Measurements from ENCODE around the gene MBOAT1. TPM values are rescaled to one million over a fixed set of nuclear protein-coding genes. Genes with fewer than 3 reads are reported as not detected.
A peak's percentile ranks its signal among the peaks of the same experiment; 100 is the strongest.

Gene MBOAT1
- total RNA-seq, 2 experiments from 2014 or later: 13.3 to 16.1 TPM

DNA sequence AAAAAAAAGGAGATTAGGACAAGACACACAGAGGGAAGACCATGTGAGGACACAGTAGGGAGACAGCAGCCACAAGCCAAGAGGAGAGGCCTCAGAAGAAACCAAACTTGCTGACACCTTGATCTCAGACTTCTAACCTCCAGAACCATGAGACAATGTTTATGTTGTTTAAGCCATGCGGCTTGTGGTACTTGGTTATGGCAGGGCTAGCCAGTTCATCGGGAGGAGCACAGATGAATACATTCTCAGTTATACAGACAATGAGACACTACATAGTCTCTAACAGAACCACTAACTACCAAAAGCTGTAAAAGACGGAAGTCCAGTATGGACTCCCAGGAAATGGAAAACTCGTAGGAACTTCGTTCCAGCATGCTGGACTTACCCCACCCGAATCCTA lies 116.8 kb downstream of the MBOAT1 start:
- DNase-seq (no peak), ATAC-seq (no peak)
- H3K27ac Mint-ChIP-seq: no peak overlapping the region
- H3K36me3 Mint-ChIP-seq (ENCODE audit: low read depth): no peaks in the 10 kb centered on the region
- CTCF ChIA-PET: no interaction called here
- H3K27me3 Mint-ChIP-seq: no peaks in the 10 kb centered on the region
- POLR2A ChIA-PET: no interaction called here
- no peaks in the 10 kb centered on the region for H3K9me3 Mint-ChIP-seq (ENCODE audit: low read depth)
- H3K4me3 Mint-ChIP-seq: no peak overlapping the region
- intact Hi-C loops (cut with DNase I, micrococcal nuclease): loop anchor here in 1 of 2 experiments (10.0 kb wide), 1 partner anchor 179 kb away; no protein-coding TSS in a partner anchor
- no peaks in the 10 kb centered on the region for H3K4me1 Mint-ChIP-seq

DNA sequence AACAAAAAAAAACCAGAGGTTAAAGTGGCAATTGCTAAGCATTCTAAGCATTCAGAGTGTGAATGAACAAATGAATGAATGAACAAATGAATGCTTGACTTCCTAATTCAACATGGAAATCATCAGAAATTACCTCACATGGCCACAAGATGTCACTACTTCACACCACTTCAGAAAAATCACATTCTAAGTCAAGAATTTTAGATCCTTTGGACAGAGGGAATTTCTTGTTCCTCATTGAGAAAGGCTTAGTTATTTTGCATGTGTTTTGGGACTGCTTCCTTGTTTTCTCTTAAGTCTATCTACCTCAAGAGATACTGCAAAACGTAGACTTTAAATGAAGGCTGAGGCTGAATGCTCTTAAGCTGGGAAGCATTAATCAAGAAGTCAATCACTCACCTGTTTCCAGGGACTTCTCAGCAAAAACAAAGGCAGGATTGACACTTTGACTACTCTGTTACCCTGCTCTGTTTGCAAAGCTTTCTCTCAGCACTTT lies 120.2 kb downstream of the MBOAT1 start:
- Mint-ChIP-seq H3K27ac (no peak overlapping the region), H3K27me3 (no peaks in the 10 kb centered on the region), H3K4me3 (no peak overlapping the region), H3K36me3 (ENCODE audit: low read depth) (no peaks in the 10 kb centered on the region), H3K4me1 (no peaks in the 10 kb centered on the region), H3K9me3 (ENCODE audit: low read depth) (no peaks in the 10 kb centered on the region)
- no peak for DNase-seq
- ATAC-seq: peak; percentile 23
- ChIA-PET POLR2A (no interaction called here), CTCF (interaction anchor here (0.5 to 4.7 kb wide), 10 partner anchors 11 to 1883 kb away, joined by 3 to 29 read pairs (median 4); no protein-coding TSS in a partner anchor)
- intact Hi-C loops (cut with DNase I, micrococcal nuclease): loop anchor here (1.0 to 10.0 kb wide), 5 partner anchors 183 to 1497 kb away; no protein-coding TSS in a partner anchor

DNA sequence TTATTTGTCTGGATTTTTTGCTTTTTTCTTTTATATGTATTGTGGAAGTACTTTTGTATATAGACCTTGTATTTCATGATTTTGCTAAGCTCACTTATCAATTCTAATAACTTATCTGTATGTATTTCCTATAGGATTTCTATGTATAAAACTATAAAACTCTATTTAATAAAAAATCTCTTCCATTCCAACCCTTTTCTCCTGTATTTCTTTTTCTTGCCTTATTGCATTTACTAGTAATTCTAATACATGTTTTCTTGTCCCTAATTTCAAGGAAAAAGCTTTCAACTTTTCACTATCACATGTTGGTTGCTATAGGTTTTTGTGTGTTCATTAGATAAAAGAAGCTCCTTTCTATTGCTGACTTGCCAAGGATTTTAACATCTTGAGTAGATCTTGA lies 125.3 kb downstream of the MBOAT1 start:
- Mint-ChIP-seq H3K4me1 (no peaks in the 10 kb centered on the region), H3K4me3 (no peak overlapping the region), H3K9me3 (ENCODE audit: low read depth) (no peaks in the 10 kb centered on the region), H3K27me3 (no peaks in the 10 kb centered on the region), H3K27ac (no peak overlapping the region), H3K36me3 (ENCODE audit: low read depth) (no peaks in the 10 kb centered on the region)
- intact Hi-C loops (cut with DNase I, micrococcal nuclease): no loop called here
- DNase-seq (no peak), ATAC-seq (no peak)
- CTCF ChIA-PET: no interaction called here
- POLR2A ChIA-PET: no interaction called here

DNA sequence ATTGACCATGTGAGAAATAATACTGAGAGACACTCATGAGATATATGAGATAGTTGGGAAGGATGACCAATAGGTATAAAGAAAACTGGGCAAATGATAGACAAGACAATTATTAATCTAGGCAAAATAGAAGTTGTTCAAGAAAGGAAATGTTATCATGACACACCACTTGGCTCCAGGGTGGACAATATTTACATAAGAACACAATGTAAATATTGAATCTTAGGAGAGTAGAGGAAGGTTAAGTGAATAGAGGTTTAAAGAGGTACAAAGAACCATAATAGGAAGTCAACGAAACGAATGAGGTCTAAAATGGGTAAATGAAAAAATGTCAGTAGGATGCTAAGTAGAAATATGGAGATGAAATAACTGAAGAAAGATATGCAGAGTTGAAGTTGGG lies 126.5 kb downstream of the MBOAT1 start:
- ATAC-seq (no peak), DNase-seq (no peak)
- no peaks in the 10 kb centered on the region for H3K36me3 Mint-ChIP-seq (ENCODE audit: low read depth)
- H3K27me3 Mint-ChIP-seq: no peaks in the 10 kb centered on the region
- intact Hi-C loops (cut with DNase I, micrococcal nuclease): no loop called here
- H3K4me3 Mint-ChIP-seq: no peak overlapping the region
- no peaks in the 10 kb centered on the region for H3K9me3 Mint-ChIP-seq (ENCODE audit: low read depth)
- H3K27ac Mint-ChIP-seq: no peak overlapping the region
- no peaks in the 10 kb centered on the region for H3K4me1 Mint-ChIP-seq
- CTCF ChIA-PET: no interaction called here
- POLR2A ChIA-PET: no interaction called here

DNA sequence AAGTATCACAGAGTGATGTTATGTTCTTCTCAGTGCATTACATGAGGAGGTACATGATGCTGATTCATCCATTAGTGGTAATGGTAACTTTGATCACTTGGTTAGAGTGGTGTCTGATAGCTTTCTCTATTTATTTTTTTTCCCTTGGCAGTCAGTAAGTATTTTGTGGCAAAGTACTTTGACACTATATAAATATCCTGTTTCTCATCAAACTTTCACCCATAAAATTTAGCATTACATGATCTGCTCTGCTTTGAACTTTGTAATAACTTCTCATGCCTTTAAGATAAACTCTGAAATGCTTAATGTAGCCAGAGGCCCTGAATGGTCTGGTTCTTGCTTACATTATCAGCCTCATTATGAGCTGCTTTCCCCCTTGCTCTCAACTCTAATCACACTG lies 127.9 kb downstream of the MBOAT1 start:
- CTCF ChIA-PET: no interaction called here
- intact Hi-C loops (cut with DNase I, micrococcal nuclease): no loop called here
- ATAC-seq (no peak), DNase-seq (no peak)
- peaks cover 2% of the 10 kb centered on the region for H3K36me3 Mint-ChIP-seq (ENCODE audit: low read depth)
- no peaks in the 10 kb centered on the region for H3K4me1 Mint-ChIP-seq
- H3K9me3 Mint-ChIP-seq (ENCODE audit: low read depth): peaks cover 3% of the 10 kb centered on the region
- no peak overlapping the region for H3K4me3 Mint-ChIP-seq
- H3K27ac Mint-ChIP-seq: no peak overlapping the region
- POLR2A ChIA-PET: no interaction called here
- no peaks in the 10 kb centered on the region for H3K27me3 Mint-ChIP-seq

DNA sequence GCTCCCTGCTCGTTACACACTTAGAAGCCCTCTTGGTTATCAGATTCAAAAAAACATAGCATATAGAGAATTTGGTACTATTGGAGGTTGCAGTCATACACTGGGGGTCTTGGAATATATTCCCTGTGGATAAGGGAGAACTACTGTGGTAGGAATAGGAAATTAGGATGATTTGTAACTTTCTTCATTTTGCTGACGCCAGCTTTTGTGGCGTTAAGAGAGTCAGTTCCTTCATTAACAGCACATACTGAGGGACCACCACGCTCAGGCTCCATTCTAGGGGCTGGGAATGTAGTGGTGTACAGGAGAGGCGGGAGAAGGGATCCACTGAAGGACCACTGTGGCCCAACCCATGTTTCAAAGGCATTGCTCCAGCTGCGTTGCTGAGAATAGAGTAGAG lies 140.3 kb downstream of the MBOAT1 start:
- POLR2A ChIA-PET: no interaction called here

DNA sequence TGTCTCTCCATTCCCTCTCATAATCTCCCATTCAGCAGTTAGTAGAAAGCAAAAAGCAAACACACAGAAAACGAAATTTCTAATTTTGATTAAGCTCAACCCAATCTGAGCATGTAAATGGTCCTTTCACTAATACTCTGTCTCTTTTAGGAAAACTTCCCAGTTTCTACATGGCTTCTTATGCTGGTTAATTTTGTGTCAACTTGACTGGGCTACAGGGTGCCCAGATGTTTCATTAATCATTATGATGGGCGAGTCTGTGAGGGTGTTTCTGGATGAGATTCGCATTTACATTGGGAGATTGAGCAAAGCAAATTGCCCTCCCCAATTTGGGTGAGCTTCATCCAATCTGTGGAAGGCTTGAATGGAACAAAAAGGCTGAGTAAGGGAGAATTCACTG lies 142.2 kb downstream of the MBOAT1 start:
- ChIA-PET POLR2A (no interaction called here), CTCF (interaction anchor here (0.6 to 1.3 kb wide), 4 partner anchors 9 to 554 kb away, joined by 3 read pairs; no protein-coding TSS in a partner anchor)
- no peak for DNase-seq
- Mint-ChIP-seq H3K27ac (no peak overlapping the region), H3K27me3 (peaks cover 5% of the 10 kb centered on the region), H3K36me3 (ENCODE audit: low read depth) (no peaks in the 10 kb centered on the region), H3K4me1 (no peaks in the 10 kb centered on the region), H3K9me3 (ENCODE audit: low read depth) (peaks cover under 1% of the 10 kb centered on the region), H3K4me3 (no peak overlapping the region)
- ATAC-seq: no peak
- intact Hi-C loops (cut with DNase I, micrococcal nuclease): no loop called here

More for the DNA sequence above, 140.3 kb downstream of the MBOAT1 start:
- intact Hi-C loops (cut with DNase I, micrococcal nuclease): no loop called here
- ATAC-seq (no peak), DNase-seq (no peak)
- no peak overlapping the region for H3K4me3 Mint-ChIP-seq
- peaks cover 18% of the 10 kb centered on the region for H3K9me3 Mint-ChIP-seq (ENCODE audit: low read depth)
- H3K27me3 Mint-ChIP-seq: peaks cover 5% of the 10 kb centered on the region
- no peaks in the 10 kb centered on the region for H3K36me3 Mint-ChIP-seq (ENCODE audit: low read depth)
- no peak overlapping the region for H3K27ac Mint-ChIP-seq
- H3K4me1 Mint-ChIP-seq: no peaks in the 10 kb centered on the region
- CTCF ChIA-PET: no interaction called here

DNA sequence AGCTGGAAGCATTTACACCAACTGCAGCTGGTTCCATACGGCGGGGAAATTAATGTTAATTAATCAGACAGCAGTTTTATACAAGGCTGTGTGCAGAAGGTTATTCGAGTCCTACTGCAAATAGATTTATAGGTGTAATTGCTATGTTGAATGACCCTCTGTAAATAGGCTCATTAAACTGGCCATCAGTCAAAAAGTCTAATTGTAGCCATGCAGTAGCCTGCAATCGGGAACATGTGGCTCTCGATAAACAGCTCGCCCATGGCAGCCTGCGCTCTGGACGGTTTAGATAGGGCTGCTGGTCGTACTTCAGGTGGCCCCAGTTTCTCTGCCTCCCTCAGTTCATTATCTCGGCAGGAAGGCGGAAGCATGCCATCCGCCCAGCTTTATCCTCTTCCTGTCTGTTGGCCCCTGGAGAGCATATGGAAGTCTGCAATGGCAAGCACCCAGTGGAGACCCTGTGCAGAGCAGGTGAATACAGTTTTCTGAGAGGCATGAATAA lies 143.2 kb downstream of the MBOAT1 start:
- ATAC-seq (no peak), DNase-seq (no peak)
- H3K36me3 Mint-ChIP-seq (ENCODE audit: low read depth): no peaks in the 10 kb centered on the region
- no peaks in the 10 kb centered on the region for H3K9me3 Mint-ChIP-seq (ENCODE audit: low read depth)
- no peak overlapping the region for H3K27ac Mint-ChIP-seq
- intact Hi-C loops (cut with DNase I, micrococcal nuclease): no loop called here
- peaks cover 5% of the 10 kb centered on the region for H3K27me3 Mint-ChIP-seq
- ChIA-PET CTCF (no interaction called here), POLR2A (no interaction called here)
- no peak overlapping the region for H3K4me3 Mint-ChIP-seq
- H3K4me1 Mint-ChIP-seq: no peaks in the 10 kb centered on the region

DNA sequence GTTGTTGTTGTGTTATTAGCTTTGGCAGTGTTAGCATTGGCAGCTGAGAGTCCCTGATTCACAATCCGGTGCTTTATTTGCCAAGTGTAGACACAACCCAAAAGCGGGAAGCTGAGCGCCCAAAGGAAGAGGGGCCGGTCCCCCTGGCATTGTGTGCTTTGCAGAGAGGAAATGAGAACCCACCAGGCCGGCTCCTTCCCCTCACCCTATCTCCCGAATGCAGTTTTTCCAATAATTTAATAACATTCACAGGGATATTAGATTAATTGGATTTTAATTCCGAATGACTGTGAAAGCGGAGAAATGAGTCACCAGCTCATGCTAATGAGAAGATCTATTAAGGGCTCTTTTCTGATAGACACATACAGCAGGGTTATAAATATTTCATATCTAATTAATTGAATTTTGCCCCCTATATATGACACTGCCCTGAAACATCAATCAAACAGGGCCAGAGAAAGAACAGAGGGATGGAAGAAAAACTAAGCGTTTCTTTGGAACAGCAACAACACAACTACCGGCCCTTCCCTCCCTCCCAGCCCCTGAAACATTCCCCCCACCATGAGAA lies 143.8 kb downstream of the MBOAT1 start:
- DNase-seq: no peak
- no peak for ATAC-seq
- H3K27me3 Mint-ChIP-seq: peaks cover 5% of the 10 kb centered on the region
- no peaks in the 10 kb centered on the region for H3K9me3 Mint-ChIP-seq (ENCODE audit: low read depth)
- intact Hi-C loops (cut with DNase I, micrococcal nuclease): no loop called here
- no peaks in the 10 kb centered on the region for H3K36me3 Mint-ChIP-seq (ENCODE audit: low read depth)
- H3K4me1 Mint-ChIP-seq: no peaks in the 10 kb centered on the region
- CTCF ChIA-PET: interaction anchor here (0.6 kb wide), 1 partner anchor 12 kb away, joined by 3 read pairs; no protein-coding TSS in a partner anchor
- POLR2A ChIA-PET: no interaction called here
- H3K4me3 Mint-ChIP-seq: no peak overlapping the region
- H3K27ac Mint-ChIP-seq: no peak overlapping the region

DNA sequence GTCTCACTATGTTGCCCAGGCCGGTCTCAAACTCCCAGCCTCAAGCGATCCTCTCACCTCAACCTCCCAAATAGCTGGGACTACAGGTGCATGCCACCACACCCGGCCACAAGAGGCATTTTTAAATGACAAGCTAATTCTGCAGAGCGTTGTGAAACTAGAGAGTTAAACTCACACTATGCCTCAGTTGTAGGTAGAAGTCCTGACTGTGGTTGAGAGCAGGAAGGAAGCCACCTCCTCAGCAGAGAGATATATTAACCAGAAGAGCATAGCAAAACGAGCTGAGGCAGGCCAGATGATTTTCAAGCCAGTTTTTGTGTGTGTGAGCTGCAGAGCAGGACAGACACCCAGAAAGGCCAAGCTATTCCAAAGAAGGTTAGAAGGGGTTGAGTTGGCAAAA lies 150.3 kb downstream of the MBOAT1 start:
- no peak overlapping the region for H3K27ac Mint-ChIP-seq
- H3K4me3 Mint-ChIP-seq: no peak overlapping the region
- ChIA-PET POLR2A (no interaction called here), CTCF (interaction anchor here (0.6 to 0.8 kb wide), 2 partner anchors 65 to 141 kb away, joined by 3 read pairs; no protein-coding TSS in a partner anchor)
- H3K36me3 Mint-ChIP-seq (ENCODE audit: low read depth): no peaks in the 10 kb centered on the region
- H3K4me1 Mint-ChIP-seq: peaks cover 4% of the 10 kb centered on the region
- peaks cover under 1% of the 10 kb centered on the region for H3K27me3 Mint-ChIP-seq
- no peak for DNase-seq
- no peak for ATAC-seq
- intact Hi-C loops (cut with DNase I, micrococcal nuclease): no loop called here
- no peaks in the 10 kb centered on the region for H3K9me3 Mint-ChIP-seq (ENCODE audit: low read depth)

DNA sequence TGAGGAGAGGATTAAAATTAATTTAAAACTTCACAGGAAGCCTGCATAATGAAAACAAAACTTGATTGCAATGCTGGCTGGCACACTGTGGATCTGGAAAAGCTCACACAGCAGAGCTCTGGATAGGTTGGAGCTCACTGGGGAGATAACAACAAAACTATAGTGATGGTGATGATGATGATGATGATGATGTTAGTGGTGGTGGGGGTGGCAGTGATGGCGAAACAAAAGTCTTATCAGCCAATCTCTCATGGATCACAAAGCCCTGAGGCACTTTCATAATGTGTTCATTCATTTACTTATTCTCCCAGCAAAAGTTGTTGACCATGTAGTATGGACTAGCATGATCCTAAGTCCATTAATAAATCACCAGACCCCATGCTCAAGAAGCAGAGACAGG lies 152.0 kb downstream of the MBOAT1 start:
- Mint-ChIP-seq H3K27ac (no peak overlapping the region), H3K4me3 (no peak overlapping the region), H3K4me1 (peaks cover 4% of the 10 kb centered on the region), H3K9me3 (ENCODE audit: low read depth) (no peaks in the 10 kb centered on the region), H3K27me3 (no peaks in the 10 kb centered on the region), H3K36me3 (ENCODE audit: low read depth) (no peaks in the 10 kb centered on the region)
- ATAC-seq (no peak), DNase-seq (no peak)
- ChIA-PET CTCF (no interaction called here), POLR2A (no interaction called here)
- intact Hi-C loops (cut with DNase I, micrococcal nuclease): no loop called here

DNA sequence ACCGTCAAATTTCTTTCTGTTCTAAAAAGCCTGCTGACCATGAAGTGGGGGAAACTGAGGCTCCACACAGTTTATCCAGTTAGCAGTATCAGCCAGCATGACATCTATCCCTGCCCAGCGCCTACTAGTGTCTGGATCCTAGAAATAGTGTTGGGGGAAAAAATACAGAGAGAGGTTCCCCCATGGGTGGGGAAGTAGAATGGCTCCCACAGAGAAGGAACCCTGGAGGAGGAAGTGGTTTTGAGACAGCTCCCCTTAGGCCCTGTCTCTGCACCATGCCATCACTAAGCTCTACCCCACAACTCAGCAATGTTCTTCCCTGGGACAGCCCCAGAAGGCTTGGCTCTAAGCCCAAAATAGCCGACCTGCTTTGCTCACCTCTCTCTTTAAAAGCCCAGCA lies 153.4 kb downstream of the MBOAT1 start:
- Mint-ChIP-seq H3K36me3 (ENCODE audit: low read depth) (no peaks in the 10 kb centered on the region), H3K27me3 (no peaks in the 10 kb centered on the region), H3K4me1 (peaks cover 4% of the 10 kb centered on the region), H3K4me3 (no peak overlapping the region), H3K9me3 (ENCODE audit: low read depth) (no peaks in the 10 kb centered on the region), H3K27ac (no peak overlapping the region)
- ATAC-seq (no peak), DNase-seq (no peak)
- intact Hi-C loops (cut with DNase I, micrococcal nuclease): loop anchor here in 1 of 2 experiments (10.0 kb wide), 1 partner anchor 1064 kb away; no protein-coding TSS in a partner anchor
- ChIA-PET CTCF (no interaction called here), POLR2A (no interaction called here)

All from activated CD4-positive, alpha-beta T cell treated with anti-CD3 and anti-CD28 coated beads for 36 hours (primary cell).